ENCODE data around the gene UQCC2. TPM values are rescaled to one million over a fixed set of nuclear protein-coding genes. Genes with fewer than 3 reads are reported as not detected.

The UQCC2 gene
- total and polyA plus RNA-seq, 2 of the 8 experiments (the other 6 are each of a cell fraction or from before 2014, with no cell fraction given) = 52.1 to 104 TPM

- TF ChIP-seq SRF (IDR thresholded peaks at IDR 0.05; ENCODE audit: low read depth, low read length) = no peak
- no peak for TF ChIP-seq TBP (IDR thresholded peaks at IDR 0.05; ENCODE audit: low read depth, low read length)
- TF ChIP-seq SP2 (IDR thresholded peaks at IDR 0.05; ENCODE audit: low read length) = no peak
- no peak for TF ChIP-seq ATF2 (IDR thresholded peaks at IDR 0.05; ENCODE audit: low read length)
- no peak for TF ChIP-seq CREB1 (IDR thresholded peaks at IDR 0.05)
- no peak for TF ChIP-seq NANOG (IDR thresholded peaks at IDR 0.05; ENCODE audit: insufficient read depth, low read depth, low read length, poor library complexity, severe bottlenecking)
Measured at GRCh38 chr6:33749401-33749800, 37.9 kb upstream of the UQCC2 start (continued).
